ENCODE data around the gene HNRNPD.
"Not testable (repeated sequence)": the region's sequence is repeated elsewhere in the genome, so short reads cannot be mapped to it uniquely, and the experiment has no call there.

The HNRNPD gene

GRCh38 chr4:82372517-82373485 is 990 bp downstream of the HNRNPD start:
- peak; percentile 82 for DNase-seq

- peak; percentile 8 for DNase-seq
These were observed 2.3 kb downstream of the HNRNPD start for GRCh38 chr4:82371497-82371896.

GRCh38 chr4:82367438-82368097 is 6.2 kb downstream of the HNRNPD start:
- DNase-seq = no peak

GRCh38 chr4:82366431-82366830 is 7.4 kb downstream of the HNRNPD start:
- not testable (repeated sequence) for DNase-seq

- no peak for DNase-seq
These were observed 9.8 kb downstream of the HNRNPD start for GRCh38 chr4:82363896-82364487.

GRCh38 chr4:82362565-82362964 is 11.2 kb downstream of the HNRNPD start:
- DNase-seq = no peak

- DNase-seq = peak; percentile 49
These were observed 13.3 kb downstream of the HNRNPD start for GRCh38 chr4:82360298-82361177.

- DNase-seq = no peak
These were observed 14.9 kb downstream of the HNRNPD start for GRCh38 chr4:82358847-82359246.

- DNase-seq = no peak
These were observed 16.2 kb downstream of the HNRNPD start for GRCh38 chr4:82357640-82358039.

- DNase-seq = no peak
These were observed 19.0 kb downstream of the HNRNPD start for GRCh38 chr4:82354788-82355187.

GRCh38 chr4:82352825-82353366 is 20.9 kb downstream of the HNRNPD start:
- DNase-seq = no peak

- DNase-seq = no peak
These were observed 21.5 kb downstream of the HNRNPD start for GRCh38 chr4:82352118-82352824.

- DNase-seq = no peak
These were observed 27.7 kb downstream of the HNRNPD start for GRCh38 chr4:82346126-82346525.

GRCh38 chr4:82335043-82335442 is 38.7 kb downstream of the HNRNPD start:
- no peak for DNase-seq

GRCh38 chr4:82333641-82334040 is 40.1 kb downstream of the HNRNPD start:
- not testable (repeated sequence) for DNase-seq

- DNase-seq = no peak
These were observed 42.0 kb downstream of the HNRNPD start for GRCh38 chr4:82331814-82332213.

- no peak for DNase-seq
These were observed 53.4 kb downstream of the HNRNPD start for GRCh38 chr4:82320351-82320750.

- not testable (repeated sequence) for DNase-seq
These were observed 70.7 kb downstream of the HNRNPD start for GRCh38 chr4:82303063-82303462.

All from NCI-H69 (cell line).